ENCODE data around the gene NAT14. TPM values are rescaled to one million over a fixed set of nuclear protein-coding genes. Genes with fewer than 3 reads are reported as not detected.

NAT14 gene
- total and polyA plus RNA-seq, 2 donors from 2014 or later, result 42.6 to 45.0 TPM

GRCh38 chr19:55462722-55463121 lies 22.3 kb upstream of the NAT14 start:
- intact Hi-C loops (cut with DNase I), result no loop called here
- DNase-seq (no peak), FAIRE-seq (no peak)
- Histone ChIP-seq H3K36me3 (ENCODE audit: control insufficient read depth in 2 of 3, insufficient read depth in 3 of 3, low read length in 3 of 3) (no peaks in the 10 kb centered on the region), H3K4me1 (ENCODE audit: control insufficient read depth in 2 of 3, insufficient read depth in 2 of 3, low read depth in 1 of 3, low read length in 3 of 3) (peaks cover 0 to 9% (median 4%) of the 10 kb centered on the region in 3 donors), H3K27ac (ENCODE audit: low read depth in 2 of 2, low read length in 2 of 2) (no peak overlapping the region), H3K27me3 (ENCODE audit: control insufficient read depth, insufficient read depth, low read length) (no peaks in the 10 kb centered on the region), H3K4me3 (ENCODE audit: low read length in 3 of 3) (no peak overlapping the region), H3K9me3 (ENCODE audit: control insufficient read depth in 2 of 3, insufficient read depth in 1 of 3, low read length in 3 of 3) (no peaks in the 10 kb centered on the region), H3K9ac (ENCODE audit: low read length in 3 of 3) (no peak overlapping the region)
- TF ChIP-seq CTCF (IDR thresholded peaks at IDR 0.05; ENCODE audit: borderline replicate concordance, extremely low read depth, insufficient read depth), result no peak

- H3K9me3 ChIP-seq (ENCODE audit: control insufficient read depth in 2 of 3, insufficient read depth in 1 of 3, low read length in 3 of 3), result no peaks in the 10 kb centered on the region
- no peaks in the 10 kb centered on the region for H3K36me3 ChIP-seq (ENCODE audit: control insufficient read depth in 2 of 3, insufficient read depth in 3 of 3, low read length in 3 of 3)
- FAIRE-seq, result no peak
- intact Hi-C loops (cut with DNase I), result no loop called here
- H3K27me3 ChIP-seq (ENCODE audit: control insufficient read depth, insufficient read depth, low read length), result no peaks in the 10 kb centered on the region
- H3K27ac ChIP-seq (ENCODE audit: low read depth in 2 of 2, low read length in 2 of 2), result no peak overlapping the region
- no peak overlapping the region for H3K9ac ChIP-seq (ENCODE audit: low read length in 3 of 3)
- peaks cover 0 to 9% (median 4%) of the 10 kb centered on the region in 3 donors for H3K4me1 ChIP-seq (ENCODE audit: control insufficient read depth in 2 of 3, insufficient read depth in 2 of 3, low read depth in 1 of 3, low read length in 3 of 3)
- H3K4me3 ChIP-seq (ENCODE audit: low read length in 3 of 3), result no peak overlapping the region
- peak in 1 of 5 donors; percentile 81 for DNase-seq
- TF ChIP-seq CTCF (IDR thresholded peaks at IDR 0.05; ENCODE audit: borderline replicate concordance, extremely low read depth, insufficient read depth), result no peak
These were observed 21.4 kb upstream of the NAT14 start for GRCh38 chr19:55463583-55464031.

- no peak for FAIRE-seq
- H3K4me3 ChIP-seq (ENCODE audit: low read length in 3 of 3), result no peak overlapping the region
- peaks cover 0 to 9% (median 4%) of the 10 kb centered on the region in 3 donors for H3K4me1 ChIP-seq (ENCODE audit: control insufficient read depth in 2 of 3, insufficient read depth in 2 of 3, low read depth in 1 of 3, low read length in 3 of 3)
- no peak overlapping the region for H3K9ac ChIP-seq (ENCODE audit: low read length in 3 of 3)
- no peaks in the 10 kb centered on the region for H3K27me3 ChIP-seq (ENCODE audit: control insufficient read depth, insufficient read depth, low read length)
- no peak for DNase-seq
- no peaks in the 10 kb centered on the region for H3K9me3 ChIP-seq (ENCODE audit: control insufficient read depth in 2 of 3, insufficient read depth in 1 of 3, low read length in 3 of 3)
- no peak for TF ChIP-seq CTCF (IDR thresholded peaks at IDR 0.05; ENCODE audit: borderline replicate concordance, extremely low read depth, insufficient read depth)
- intact Hi-C loops (cut with DNase I), result no loop called here
- H3K27ac ChIP-seq (ENCODE audit: low read depth in 2 of 2, low read length in 2 of 2), result no peak overlapping the region
- H3K36me3 ChIP-seq (ENCODE audit: control insufficient read depth in 2 of 3, insufficient read depth in 3 of 3, low read length in 3 of 3), result no peaks in the 10 kb centered on the region
These were observed 20.8 kb upstream of the NAT14 start for GRCh38 chr19:55464039-55464661.
